ENCODE measurements around the gene UBA52. TPM values are rescaled to one million over a fixed set of nuclear protein-coding genes. Genes with fewer than 3 reads are reported as not detected.
"Not testable (repeated sequence)": the region's sequence is repeated elsewhere in the genome, so short reads cannot be mapped to it uniquely, and the experiment has no call there.

UBA52 gene
- total RNA-seq, result 100 to 1,000 TPM; 696 to 720 TPM
- long read RNA-seq, transcript UBA52-202 (5 exons, 2,845 nt), result minor isoform, 5 of 24 reads
- long read RNA-seq, transcript UBA52-201 (5 exons, 572 nt), result major isoform, 16 of 24 reads
- long read RNA-seq, partial matches to known transcripts, result 2 of 24 reads
- long read RNA-seq, other reads (novel, unspliced or antisense), result 0 of 24 reads

- DNase-seq (peak; percentile 98), ATAC-seq (peak; percentile 96 to 99)
- intact Hi-C loops (cut with DNase I), result loop anchor here in 1 of 2 donors (5.0 kb wide), 1 partner anchor 114 kb away; no protein-coding TSS in a partner anchor
Measured at GRCh38 chr19:18571564-18572344, at the start of gene UBA52. TSS of gene UBA52 (plus strand) at chr19:18571857. CDS start at chr19:18573301, 1,444 bp downstream.

GRCh38 chr19:18522124-18522861, 49.4 kb upstream of the UBA52 start:
- DNase-seq, result peak; percentile 100
- intact Hi-C loops (cut with DNase I), result no loop called here
- peak; percentile 92 to 93 for ATAC-seq

- DNase-seq; intact Hi-C loops (cut with DNase I); ATAC-seq: not testable (repeated sequence)
Measured at GRCh38 chr19:18522862-18523440, 48.7 kb upstream of the UBA52 start.

- ATAC-seq, result no peak
- DNase-seq, result no peak
- intact Hi-C loops (cut with DNase I), result no loop called here
Measured at GRCh38 chr19:18523841-18524240, 47.8 kb upstream of the UBA52 start.

- ATAC-seq (no peak), DNase-seq (no peak)
- intact Hi-C loops (cut with DNase I), result no loop called here
Measured at GRCh38 chr19:18526316-18526715, 45.3 kb upstream of the UBA52 start.

- no peak for ATAC-seq
- intact Hi-C loops (cut with DNase I), result no loop called here
- no peak for DNase-seq
Measured at GRCh38 chr19:18529782-18530181, 41.9 kb upstream of the UBA52 start.

GRCh38 chr19:18531485-18531884, 40.2 kb upstream of the UBA52 start:
- ATAC-seq, result no peak
- no peak for DNase-seq
- intact Hi-C loops (cut with DNase I), result no loop called here

GRCh38 chr19:18532168-18532890, 39.3 kb upstream of the UBA52 start:
- intact Hi-C loops (cut with DNase I), result no loop called here
- DNase-seq, result no peak
- peak in 1 of 2 donors; percentile 21 for ATAC-seq

- intact Hi-C loops (cut with DNase I), result no loop called here
- ATAC-seq (no peak), DNase-seq (no peak)
Measured at GRCh38 chr19:18533058-18533457, 38.6 kb upstream of the UBA52 start.

GRCh38 chr19:18536475-18536874, 35.2 kb upstream of the UBA52 start:
- ATAC-seq (no peak), DNase-seq (no peak)
- intact Hi-C loops (cut with DNase I), result no loop called here

- intact Hi-C loops (cut with DNase I), result no loop called here
- no peak for DNase-seq
Measured at GRCh38 chr19:18537431-18537830, 34.2 kb upstream of the UBA52 start.

GRCh38 chr19:18538115-18538514, 33.5 kb upstream of the UBA52 start:
- intact Hi-C loops (cut with DNase I), result no loop called here
- DNase-seq (no peak), ATAC-seq (no peak)

More at GRCh38 chr19:18537431-18537830, 34.2 kb upstream of the UBA52 start:
- no peak for ATAC-seq

- intact Hi-C loops (cut with DNase I), result no loop called here
- DNase-seq (no peak), ATAC-seq (no peak)
Measured at GRCh38 chr19:18539372-18539771, 32.3 kb upstream of the UBA52 start.

GRCh38 chr19:18540200-18540599, 31.5 kb upstream of the UBA52 start:
- ATAC-seq; DNase-seq; intact Hi-C loops (cut with DNase I): not testable (repeated sequence)

GRCh38 chr19:18541258-18541991, 30.2 kb upstream of the UBA52 start:
- DNase-seq (no peak), ATAC-seq (no peak)
- intact Hi-C loops (cut with DNase I), result no loop called here

- DNase-seq, result no peak
- intact Hi-C loops (cut with DNase I), result no loop called here
- no peak for ATAC-seq
Measured at GRCh38 chr19:18541992-18542940, 29.4 kb upstream of the UBA52 start.
